Measurements from ENCODE around the gene CCM2.

CCM2 gene

DNA sequence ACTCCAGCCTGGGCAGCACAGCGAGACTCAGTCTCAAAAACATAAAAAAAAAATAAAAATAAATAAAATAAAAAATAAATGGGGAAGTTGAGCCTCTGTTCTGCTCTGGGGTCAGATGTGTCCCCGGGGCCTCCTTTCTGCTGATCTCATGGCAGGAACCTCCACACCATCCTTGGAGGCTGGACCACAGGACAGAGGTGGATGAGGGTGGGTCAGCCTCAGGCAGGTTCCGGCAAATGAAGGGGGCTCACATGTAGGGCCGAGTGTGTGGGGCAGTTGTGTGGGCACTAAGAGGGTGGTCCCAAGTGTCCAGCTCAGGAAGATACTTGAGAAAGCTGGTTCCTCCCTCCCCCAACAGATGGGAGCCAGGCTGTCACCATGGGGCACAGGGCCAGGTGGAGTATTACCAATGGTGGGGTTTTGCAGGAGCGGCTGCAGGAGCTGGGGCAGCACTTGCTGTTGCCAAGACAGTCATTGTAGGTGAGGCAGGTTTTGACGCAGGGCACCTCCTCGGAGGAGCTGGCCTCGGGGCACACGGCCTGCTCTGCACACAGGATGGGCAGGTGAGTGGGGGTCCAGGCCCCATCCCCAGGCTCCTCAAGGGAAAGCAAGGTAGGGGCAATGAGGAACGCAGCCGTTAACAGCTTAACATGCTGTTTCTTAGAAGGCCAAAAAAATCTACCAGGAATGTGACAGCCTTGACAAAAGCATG lies 125.3 kb downstream of the CCM2 start:
- no peak for DNase-seq (ENCODE audit: low spot score)
